GM03348 (cell line): ENCODE results near the gene HIPK4.

Experiments used
- DNase-seq: peaks from one replicate; pipeline ENCODE4 v3.0.0; 2012; ENCODE audit warnings: low spot score

HIPK4 gene

DNA sequence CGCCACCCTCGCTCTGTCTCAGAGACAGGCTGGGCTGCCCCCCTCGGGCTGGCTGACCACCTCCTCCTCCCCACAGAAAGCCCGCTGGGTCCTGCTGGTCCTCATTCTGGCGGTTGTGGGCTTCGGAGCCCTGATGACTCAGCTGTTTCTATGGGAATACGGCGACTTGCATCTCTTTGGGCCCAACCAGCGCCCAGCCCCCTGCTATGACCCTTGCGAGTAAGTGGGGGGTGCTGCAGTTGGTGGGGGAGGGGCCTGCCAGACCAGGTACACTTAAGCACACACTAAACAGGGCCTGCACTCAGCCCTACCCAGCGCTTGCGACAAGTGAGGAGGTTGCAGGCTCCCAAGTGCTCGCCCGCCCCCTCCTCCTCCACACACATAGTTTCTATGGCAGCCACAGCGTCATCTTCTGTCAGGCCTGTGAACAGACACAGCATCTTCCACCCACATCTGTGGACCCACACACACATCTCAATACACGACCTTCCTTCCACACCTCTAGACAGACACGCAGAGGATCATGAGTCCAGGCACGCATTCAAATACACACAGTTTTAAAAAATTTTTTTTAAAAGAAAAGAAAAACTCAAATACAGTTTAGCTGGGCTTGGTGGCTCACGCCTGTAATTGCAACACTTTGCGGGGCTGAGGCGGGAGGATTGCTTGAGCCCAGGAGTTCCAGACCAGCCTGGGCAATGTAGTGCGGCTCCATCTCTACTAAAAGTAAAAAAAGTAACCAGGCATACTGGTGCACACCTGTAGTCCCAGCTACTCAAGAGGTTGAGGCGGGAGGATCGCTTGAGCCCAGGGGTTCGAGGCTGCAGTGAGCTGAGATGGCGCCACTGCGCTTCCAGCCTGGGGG lies 23.1 kb downstream of the HIPK4 start:
- DNase-seq: no peak

DNA sequence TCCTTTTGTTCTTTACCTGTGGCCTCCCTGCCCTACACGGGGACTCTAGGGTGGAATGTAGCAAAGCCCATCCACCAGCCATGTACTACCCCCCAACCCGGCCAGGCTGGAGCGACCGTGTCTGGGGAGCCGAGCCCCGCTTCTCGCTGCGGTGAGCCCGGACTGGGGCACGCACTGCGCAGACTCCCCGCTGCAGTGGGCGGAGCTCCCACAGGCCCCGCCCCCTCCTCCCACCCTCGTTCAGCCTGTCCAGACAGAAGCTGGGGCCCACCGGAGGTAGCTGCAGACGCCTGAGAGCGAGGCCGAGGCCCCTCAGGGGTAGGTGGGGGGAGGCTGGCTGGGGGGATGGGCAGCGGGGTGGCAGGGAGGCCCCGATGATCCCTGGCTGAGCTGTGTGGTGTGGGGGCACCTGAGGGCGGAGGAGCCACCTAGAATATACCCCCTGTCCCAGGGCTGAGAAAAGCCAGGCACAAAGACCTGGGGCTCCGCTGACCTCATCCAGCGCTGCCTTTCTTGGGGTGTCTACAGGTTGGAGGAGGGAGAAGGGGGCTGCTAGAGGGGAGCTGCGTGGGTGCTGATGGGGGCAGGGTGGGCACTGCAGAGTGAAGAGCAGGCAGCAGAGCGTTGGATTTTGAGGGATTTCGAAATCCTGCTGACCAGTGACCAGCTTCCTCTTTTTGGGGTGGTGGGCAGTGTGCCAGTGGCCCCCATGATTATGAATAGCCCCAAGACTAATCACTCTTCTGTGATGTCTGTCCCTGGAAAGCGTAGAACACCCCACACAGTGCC lies 24.2 kb downstream of the HIPK4 start:
- peak; percentile 90 for DNase-seq

DNA sequence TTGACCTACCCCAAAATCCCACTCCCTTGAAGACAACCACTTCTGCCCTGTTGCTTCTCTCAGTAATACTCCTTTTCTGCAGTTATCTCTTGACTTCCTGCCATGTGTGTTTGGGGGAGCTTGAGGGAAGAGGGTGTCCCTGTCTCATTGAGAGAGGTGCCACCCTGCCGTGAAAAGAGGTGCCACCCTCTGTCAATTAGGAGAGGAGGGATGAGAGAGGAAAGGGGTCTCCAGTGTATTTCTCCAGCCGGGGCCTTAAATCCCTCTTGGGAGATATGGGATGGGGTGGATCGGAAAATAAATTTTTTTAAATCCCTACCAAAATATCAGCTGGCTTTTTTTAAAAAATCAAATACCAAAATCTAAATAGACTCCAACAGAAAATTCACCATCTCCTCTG lies 25.0 kb downstream of the HIPK4 start:
- DNase-seq: no peak

DNA sequence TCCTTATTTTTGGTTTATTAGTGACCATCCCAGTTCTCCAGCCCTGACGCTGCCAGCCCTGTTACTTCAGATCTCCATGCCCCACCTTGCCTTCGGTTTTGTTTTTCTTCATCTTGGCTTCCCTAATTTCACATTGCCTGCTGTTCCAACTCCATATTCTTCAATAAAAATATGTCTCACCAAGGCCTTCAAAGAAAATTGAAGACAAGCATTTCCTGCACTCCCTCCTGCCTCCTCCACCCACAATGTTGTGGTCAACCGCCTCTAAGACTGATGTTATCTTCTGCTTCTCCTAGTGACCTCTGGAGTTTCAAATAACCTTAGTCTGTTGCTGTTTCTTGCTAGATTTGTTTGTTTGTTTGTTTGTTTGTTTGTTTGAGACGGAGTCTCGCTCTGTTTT lies 26.9 kb downstream of the HIPK4 start:
- DNase-seq: no peak

DNA sequence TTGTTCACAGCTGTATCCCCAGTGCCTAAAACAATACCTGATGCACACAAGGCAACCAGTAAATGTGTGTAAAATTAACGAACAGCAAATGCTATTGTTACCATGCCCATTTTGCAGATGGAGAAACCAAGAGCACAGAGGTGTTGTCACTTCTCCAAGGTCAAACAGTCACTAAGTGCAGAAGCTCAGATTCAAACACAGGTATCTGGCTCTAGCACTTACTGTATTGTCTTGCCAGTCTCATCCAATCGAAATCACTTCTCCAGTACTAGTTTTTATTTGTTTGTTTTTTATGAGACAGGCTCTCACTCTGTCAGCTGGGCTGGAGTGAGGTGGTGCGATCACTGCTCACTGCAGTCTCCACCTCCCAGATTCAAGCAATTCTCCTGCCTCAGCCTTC lies 27.8 kb downstream of the HIPK4 start:
- DNase-seq: no peak

DNA sequence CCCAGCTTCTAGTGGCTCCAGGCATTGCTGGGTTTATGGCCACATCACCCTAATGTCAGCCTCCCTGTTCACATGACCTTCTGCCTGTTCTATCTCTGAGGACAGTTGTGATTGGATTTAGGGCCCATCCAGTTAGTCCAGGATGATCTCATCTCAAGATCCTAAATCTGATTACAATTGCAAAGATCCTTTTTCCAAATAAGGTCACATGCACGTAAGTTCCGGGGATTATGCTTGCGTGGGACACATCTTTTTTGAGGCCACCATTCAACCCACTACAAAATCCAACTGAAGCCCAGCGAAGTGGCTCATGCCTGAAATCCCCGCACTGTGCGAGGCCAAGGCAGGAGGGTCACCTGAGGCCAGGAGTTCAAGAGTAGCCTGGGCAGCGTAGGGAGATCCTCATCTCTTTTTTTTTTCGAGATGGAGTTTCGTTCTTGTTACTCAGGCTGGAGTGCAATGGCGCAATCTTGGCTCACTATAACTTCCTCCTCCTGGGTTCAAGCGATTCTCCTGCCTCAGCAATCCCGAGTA lies 29.2 kb downstream of the HIPK4 start:
- DNase-seq: no peak

DNA sequence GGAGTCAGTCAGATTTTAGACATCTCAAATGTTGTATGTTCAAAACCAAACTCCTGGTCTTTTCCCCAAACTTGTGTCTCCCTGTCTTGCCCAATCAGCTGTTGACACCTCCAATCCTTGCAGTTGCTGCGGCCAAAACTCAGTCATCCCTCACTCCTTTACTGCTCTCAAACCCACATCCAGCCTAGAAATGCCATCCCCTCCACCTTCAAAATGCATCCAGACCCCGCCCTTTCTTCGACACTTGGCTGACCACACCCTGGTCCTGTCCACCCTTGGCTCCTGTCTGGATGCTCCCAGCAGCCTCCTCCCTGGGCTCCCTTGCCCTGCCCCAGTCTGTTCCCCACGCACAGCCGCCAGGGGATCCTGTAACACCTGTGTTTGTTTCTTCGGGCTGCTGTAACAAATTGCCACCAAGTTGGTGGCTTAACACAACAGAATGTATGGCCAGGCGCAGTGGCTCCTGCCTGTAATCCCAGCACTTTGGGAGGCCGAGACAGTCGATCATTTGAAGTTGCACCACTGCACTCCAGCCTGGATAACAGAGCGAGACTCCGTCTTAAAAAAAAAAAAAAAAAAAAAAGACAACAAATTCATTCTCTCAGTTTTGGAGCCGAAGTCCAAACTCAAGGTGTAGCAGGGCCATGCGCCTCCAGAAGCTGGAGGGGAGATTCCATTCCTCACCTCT lies 29.8 kb downstream of the HIPK4 start:
- no peak for DNase-seq

DNA sequence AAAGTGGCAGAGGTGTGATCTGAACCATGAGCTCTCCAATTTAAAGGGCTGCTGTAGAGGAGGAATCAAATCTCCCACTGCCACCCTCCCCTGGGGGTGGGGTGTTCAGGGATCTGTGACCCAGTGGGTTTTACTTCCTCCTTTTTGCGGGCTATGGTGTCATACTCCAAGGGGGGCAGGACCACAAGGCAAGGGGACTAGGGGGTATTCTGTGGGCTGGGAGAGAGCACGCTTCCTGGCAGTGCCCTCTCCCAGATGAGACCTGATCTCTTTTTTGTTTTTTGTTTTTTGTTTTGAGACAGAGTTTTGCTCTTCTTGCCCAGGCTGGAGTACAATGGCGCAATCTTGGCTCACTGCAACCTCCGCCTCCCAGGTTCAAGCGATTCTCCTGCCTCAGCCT lies 31.2 kb downstream of the HIPK4 start:
- no peak for DNase-seq

DNA sequence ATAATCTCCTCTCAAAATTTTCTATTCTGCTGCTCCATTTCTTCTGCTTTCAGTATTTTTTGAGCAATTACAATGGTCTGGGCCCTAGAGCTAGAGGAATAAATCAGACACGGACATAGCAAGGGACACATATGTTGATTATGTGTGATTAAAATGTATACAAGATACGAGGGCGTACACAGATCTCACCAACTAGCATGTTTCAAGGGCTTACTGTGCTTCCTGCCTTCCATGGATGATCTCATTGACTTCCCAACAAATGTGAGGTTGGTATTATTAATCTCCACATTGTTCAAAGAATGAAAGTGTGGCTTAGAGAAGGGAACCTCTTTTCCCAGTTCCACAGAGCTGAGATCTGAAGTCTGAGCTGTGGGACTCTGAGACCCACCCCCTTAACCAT lies 32.3 kb downstream of the HIPK4 start:
- DNase-seq: no peak

DNA sequence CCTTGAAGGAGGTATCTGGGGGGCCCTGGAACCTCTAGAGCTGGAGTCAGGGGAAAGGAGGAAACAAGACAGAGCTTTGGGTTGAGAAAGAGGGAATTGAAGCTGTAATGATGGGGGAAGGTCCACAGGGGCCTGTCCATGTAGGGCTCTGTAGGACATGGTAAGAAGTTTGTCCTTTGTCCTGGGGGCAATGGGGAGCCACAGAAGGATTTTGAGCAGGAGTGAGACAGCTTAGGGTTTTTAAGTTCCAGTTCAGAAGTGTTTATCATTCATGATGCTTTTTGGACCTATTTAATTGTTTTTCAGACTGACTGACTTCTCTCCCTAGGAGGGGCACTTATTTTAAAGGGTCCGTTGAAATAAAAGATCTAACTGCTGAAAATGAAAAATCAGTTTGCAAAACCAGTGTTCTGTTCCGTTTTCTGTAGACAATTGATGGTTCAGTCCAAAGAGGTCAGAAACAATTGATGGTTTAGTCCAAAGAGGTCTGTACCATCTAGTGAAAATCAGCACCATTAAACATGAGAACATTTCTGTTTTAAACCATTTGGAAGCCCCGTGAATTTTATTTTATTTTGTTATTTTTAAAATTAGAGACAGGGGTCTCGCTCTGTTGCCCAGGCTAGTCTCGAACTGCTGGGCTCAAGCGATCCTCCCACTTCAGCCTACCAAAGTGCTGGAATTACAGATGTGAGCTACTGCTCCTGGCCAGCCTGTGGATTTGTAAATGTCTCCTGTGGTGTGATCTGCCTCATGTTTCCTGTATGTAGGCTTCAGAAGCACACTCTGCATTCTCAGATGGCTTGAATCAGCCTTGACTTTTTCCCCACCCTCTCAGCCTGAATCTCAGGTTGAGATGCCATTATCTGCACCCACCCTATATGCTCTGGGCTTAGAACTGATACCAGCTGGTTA lies 33.0 kb downstream of the HIPK4 start:
- no peak for DNase-seq

DNA sequence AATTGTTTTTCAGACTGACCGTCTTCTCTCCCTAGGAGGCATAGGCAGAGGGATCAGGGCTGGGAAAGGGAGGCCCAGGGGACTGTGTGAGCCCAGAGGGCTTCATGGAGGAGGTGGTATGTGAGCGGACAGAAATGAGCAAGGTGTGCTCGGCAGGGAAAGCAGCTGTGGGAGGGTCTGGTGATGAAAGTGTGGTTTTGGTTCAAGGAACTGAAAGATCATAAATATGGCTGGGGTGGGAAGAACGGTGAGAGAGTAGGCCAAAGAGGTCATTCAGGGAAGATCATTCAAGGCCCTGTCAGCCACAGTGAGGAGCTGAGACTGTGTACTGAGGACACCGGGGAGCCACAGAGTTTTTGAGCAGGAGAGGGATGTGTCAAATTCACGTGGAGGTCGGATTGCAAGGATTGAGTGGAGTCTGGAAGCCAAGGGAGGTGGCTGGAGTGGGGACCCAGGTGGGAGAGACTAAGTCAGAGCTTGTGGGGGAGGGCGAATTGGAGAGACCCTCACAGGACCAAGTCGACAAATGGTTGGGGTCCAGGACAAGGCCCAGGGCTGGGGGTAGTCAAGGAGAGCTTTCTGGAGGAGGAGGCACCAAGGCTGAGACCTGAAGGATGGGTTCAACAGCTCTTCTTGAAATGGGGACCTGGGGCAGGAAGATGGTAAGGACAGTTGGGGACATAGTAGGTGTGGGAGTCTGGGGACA lies 33.9 kb downstream of the HIPK4 start:
- DNase-seq: no peak

DNA sequence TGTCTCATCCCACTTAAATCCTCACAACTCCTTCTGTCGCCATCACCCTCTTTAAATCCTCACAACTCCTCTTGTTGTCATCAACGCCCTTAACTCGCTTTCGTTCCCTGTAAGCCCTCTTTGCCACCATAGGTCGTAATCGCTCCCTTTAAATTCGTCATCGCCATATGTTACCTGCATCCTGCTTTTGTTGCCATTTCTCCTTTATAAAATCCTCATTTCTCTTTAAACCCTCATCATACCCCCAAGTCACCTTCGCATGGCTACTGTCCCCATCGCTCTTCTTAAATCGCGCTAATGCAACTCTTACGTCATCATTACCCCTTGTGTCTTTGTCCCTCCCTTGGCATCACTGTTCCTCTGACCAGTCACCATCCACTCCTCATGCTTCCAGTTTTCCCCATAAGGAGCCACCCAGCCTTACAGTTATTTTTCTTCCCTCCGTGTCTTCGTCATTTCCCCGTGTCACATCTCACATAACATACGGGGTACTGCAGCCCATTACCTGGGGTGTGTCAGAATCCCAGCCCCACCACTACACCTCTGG lies 40.9 kb downstream of the HIPK4 start:
- DNase-seq: peak; percentile 75

DNA sequence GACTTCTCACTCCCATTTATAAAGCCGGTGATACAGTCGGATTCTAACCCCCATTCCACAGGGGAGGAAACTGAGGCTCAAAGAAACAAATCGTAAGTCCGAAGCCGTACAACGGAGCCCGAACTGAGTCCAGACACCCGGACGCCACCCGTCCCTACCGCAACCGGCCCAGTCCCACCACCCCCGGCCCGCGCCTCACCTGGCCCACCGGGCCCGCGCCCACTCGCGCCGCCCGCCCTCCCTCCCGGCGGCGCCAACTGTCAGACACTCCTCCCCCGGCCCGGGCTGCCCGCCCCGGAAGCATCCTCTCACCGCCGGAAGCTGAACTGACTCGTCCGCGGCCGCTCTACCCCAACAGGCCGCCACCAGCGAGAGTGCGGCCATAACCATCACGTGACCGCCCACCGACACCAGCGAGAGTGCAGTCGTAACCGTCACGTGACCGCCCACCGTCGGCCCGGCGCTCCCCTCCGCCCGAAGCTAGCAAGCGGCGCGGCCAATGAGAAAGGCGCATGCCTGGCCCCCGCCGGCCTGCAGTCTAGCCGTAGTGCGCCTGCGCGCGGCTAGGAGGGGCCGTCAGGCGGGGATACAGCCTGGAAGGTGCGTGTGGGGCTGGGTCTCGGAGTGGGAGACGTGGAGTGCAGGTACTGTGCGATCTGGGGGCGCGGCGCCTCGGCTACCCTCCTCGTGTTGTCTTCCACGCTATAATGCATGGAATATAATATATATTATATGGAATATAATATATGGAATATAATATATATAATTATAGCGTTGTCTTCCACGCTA lies 41.7 kb downstream of the HIPK4 start, which contains the start of the genes C19orf47 and PLD3:
TSS of gene C19orf47 (minus strand) at position 273 of the 789 bp plus-strand sequence. CDS start 6,540 bp downstream, outside the sequence.
TSS of gene PLD3 (plus strand) at position 571 of the 789 bp plus-strand sequence. CDS start 17,789 bp downstream, outside the sequence.
- DNase-seq: peak; percentile 100

DNA sequence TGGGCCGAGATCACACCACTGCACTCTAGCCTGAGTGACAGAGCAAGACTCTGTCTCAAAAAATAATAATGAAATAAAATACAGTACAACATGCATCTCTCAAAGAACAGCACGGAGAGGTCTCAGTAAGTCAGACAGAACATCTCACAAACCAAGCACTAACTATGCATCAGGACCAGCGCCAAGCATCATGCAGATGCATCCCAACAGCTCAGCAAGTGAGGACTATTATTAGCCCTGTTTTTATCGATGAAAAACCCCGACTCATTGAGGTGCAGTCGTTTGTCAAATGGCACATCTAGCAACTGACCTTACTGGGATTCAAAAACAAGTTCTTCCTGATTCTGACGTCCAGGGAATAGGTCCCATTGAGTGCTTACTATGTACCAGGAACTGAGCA lies 45.6 kb downstream of the HIPK4 start:
- no peak for DNase-seq

DNA sequence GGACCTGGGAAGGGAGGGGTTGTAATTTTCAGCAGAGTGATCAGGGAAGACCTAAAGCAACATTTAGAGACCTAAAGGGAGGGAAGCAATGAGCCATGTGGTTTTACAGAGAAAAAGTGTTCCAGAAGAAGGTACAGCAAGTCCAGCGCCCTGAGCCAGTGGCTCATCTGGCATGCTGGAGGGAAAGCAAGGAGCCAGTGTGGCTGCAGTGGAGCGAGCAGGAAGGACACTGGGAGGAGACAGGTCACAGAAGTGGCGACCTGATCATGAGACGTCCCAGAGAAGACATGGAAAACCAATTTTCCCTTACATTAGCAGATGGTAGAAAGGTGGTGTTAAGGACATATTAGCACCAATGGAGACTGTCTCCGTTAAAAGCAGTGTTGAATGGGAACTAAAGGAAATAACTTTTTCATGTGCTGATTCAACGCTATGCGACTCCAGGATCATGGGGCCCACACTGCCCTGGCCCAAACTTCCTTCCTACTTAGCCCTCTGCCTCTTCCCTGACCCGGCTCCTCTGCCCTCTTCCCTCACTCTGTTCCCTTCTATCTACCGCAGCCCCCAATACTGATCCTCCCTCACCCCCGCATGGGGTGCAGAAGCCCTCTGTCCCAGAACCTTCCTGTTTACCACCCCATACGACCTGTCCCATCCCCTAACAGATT lies 47.2 kb downstream of the HIPK4 start:
- no peak for DNase-seq

DNA sequence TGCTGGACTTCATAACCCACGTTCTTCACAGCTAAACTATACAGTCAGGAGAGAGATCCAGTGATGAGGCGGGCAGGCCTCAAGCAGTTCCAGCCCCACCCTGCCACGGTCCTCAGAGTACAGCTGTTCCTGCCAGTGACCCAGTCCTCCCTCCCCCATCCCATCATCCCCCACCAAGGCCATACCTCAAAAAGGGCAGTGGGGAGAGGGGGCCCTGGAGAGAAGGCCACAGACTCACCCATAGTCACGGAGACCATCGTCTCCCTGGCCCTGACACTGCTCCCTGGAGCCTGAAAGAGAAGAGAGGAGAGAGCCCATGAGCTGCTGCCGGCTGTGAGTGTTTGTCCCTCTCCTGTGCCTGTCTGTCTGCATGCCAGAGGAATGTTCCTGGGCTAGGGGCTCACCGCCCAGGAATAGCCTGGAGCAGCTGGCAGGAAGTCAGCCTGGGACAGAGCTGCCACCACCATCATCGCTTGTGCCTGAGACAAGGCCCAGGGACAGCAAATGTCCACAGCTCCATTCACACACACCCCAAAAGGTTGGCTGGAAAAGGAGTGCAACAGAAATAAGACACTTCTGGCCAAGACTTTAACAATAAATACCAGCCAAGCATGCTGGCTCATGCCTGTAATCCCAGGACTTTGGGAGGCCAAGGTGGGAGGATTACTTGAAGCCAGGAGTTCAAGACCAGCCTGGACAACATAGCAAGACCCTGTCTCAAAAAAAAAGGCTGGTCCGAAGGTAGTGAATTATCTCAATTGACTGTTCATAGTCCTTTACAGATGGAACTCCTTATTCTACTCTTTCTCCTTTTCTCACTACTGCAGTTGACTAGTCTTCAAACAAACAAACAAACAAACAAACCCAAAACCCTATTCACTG lies 48.1 kb downstream of the HIPK4 start:
- DNase-seq: peak; percentile 42

DNA sequence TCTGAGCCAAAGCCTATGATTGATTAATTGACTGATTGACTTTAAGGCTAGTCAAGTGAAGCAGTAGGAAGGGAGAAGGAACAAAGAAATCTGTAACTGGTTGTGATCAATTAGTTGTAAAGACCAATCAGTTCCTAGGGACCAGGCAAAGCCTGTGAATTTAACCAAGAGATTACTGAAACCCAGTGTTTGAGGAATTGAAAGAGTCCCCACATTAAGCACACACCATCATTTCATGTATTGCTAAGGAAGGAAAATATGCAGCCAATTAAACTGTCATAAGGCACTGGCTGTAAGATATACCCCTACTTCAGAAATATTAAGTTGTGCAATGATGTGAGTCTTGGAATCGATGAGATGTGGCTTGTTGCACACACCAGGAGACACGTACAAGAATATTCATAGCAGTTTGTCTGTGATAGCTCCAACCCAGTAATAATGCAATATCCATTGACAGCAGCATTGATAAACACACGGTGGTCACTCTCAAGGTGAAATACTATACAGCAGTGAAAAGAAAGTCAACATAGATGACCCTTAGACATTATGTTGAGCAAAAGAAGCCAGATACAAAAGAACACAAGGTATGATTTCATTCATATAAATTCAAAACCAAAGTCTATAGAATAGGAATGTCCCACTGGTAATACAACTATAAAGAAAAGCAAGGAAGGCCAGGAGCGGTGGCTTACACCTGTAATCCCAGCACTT lies 50.8 kb downstream of the HIPK4 start:
- no peak for DNase-seq
